SK-N-SH (cell line): ENCODE results near the gene MAGEA8. TPM values are rescaled to one million over a fixed set of nuclear protein-coding genes. Genes with fewer than 3 reads are reported as not detected.

Experiments
- CTCF ChIA-PET: fragments of 300-600, 350-600 bp; formaldehyde crosslinking; extraction: SDS; loops from one replicate; lab custom pipeline; 2021; lab: Yijun Ruan, JAX
- POLR2A ChIA-PET: fragments of 350-600 bp; sonication (Branson Sonifier 250); formaldehyde crosslinking; extraction: SDS; loops from one replicate; lab custom pipeline; 2020; ENCODE audit warnings: antibody characterized with exemption, inconsistent platforms; lab: Yijun Ruan, JAX
- DNase-seq: peaks from one replicate; pipeline ENCODE4 v3.0.0; 2012
- H2AFZ ChIP-seq: fragments of 200-600 bp; sonication (generic); 2 replicates; pipeline ENCODE4 v1.8.1; 2016; ENCODE audit warnings: antibody characterized with exemption, mild to moderate bottlenecking, low read depth
- H3F3A ChIP-seq: fragments of 200-600 bp; sonication (generic); replicated peaks from 2 replicates; pipeline ENCODE3; 2016; ENCODE audit warnings: antibody characterized with exemption, mild to moderate bottlenecking; ENCODE audit not compliant: insufficient read depth
- H3K27ac ChIP-seq, 2 experiments: fragments of 200-500 bp in 1 of 2; fragments of 200-600 bp in 1 of 2; sonication (Bioruptor generic) in 1 of 2; sonication (generic), shearing (Covaris generic) in 1 of 2; 2 replicates each; pipeline versions ENCODE4 v1.5.1 to v1.6.1; 2014 to 2016; ENCODE audit warnings: low read depth in 2 of 2, inconsistent platforms in 1 of 2, low read length in 1 of 2, mild to moderate bottlenecking in 1 of 2, mixed read lengths in 1 of 2
- H3K27me3 ChIP-seq: fragments of 200-600 bp; sonication (generic), shearing (Covaris generic); 2 replicates; pipeline ENCODE4 v1.6.1; 2016; ENCODE audit warnings: mixed run types; ENCODE audit not compliant: insufficient read depth
- H3K36me3 ChIP-seq, 2 experiments: fragments of 200-500 bp in 1 of 2; fragments of 200-600 bp in 1 of 2; sonication (Bioruptor generic) in 1 of 2; sonication (generic) in 1 of 2; replicated peaks in 1 of 2; 2 replicates each; pipeline versions ENCODE3 to v1.5.1; 2014 to 2016; ENCODE audit warnings: low read length in 1 of 2, mild to moderate bottlenecking in 1 of 2; ENCODE audit not compliant: insufficient read depth in 2 of 2, control insufficient read depth in 1 of 2
- H3K4me1 ChIP-seq, 2 experiments: fragments of 200-500 bp in 1 of 2; fragments of 200-600 bp in 1 of 2; sonication (Bioruptor generic) in 1 of 2; sonication (generic), shearing (Covaris generic) in 1 of 2; 2 replicates each; pipeline versions ENCODE4 v1.5.1 to v1.6.1; 2014 to 2016; ENCODE audit warnings: low read depth in 1 of 2, low read length in 1 of 2, mixed run types in 1 of 2; ENCODE audit not compliant: insufficient read depth in 2 of 2, control insufficient read depth in 1 of 2
- H3K4me2 ChIP-seq: fragments of 200-600 bp; sonication (generic), shearing (Covaris generic); 2 replicates; pipeline ENCODE4 v1.6.1; 2017; ENCODE audit warnings: mixed run types
- H3K4me3 ChIP-seq, 2 experiments: fragments of 200-500 bp in 1 of 2; fragments of 200-600 bp in 1 of 2; sonication (Bioruptor generic) in 1 of 2; sonication (generic), shearing (Covaris generic) in 1 of 2; 2 replicates each; pipeline versions ENCODE4 v1.5.1 to v1.8.1; 2014 to 2016; ENCODE audit warnings: low read depth in 2 of 2, inconsistent platforms in 1 of 2, low read length in 1 of 2, mild to moderate bottlenecking in 1 of 2, mixed read lengths in 1 of 2, moderate library complexity in 1 of 2
- H3K79me2 ChIP-seq: fragments of 200-600 bp; sonication (generic); 2 replicates; pipeline ENCODE4 v1.8.1; 2017; ENCODE audit warnings: mild to moderate bottlenecking; ENCODE audit not compliant: insufficient read depth
- H3K9ac ChIP-seq: fragments of 200-600 bp; sonication (generic); 2 replicates; pipeline ENCODE4 v1.6.1; 2017; ENCODE audit warnings: mixed run types
- H3K9me2 ChIP-seq: fragments of 200-600 bp; sonication (generic); 2 replicates; pipeline ENCODE4 v1.6.1; 2017; ENCODE audit warnings: mixed run types
- H3K9me3 ChIP-seq: fragments of 200-600 bp; sonication (generic); 2 replicates; pipeline ENCODE4 v1.6.1; 2017; ENCODE audit warnings: mixed run types, mild to moderate bottlenecking, moderate library complexity
- H4K20me1 ChIP-seq: fragments of 200-600 bp; sonication (generic); 2 replicates; pipeline ENCODE4 v1.6.1; 2017; ENCODE audit warnings: mild to moderate bottlenecking, mixed run types; ENCODE audit not compliant: insufficient read depth
- EP300 ChIP-seq, 2 experiments: IDR thresholded peaks; 2 replicates each; pipeline versions ENCODE4 v1.4.0 to v1.6.1; 2012; ENCODE audit warnings: borderline replicate concordance in 1 of 2, low read depth in 1 of 2, low read length in 1 of 2
- EZH2phosphoT487 ChIP-seq: fragments of 200-600 bp; sonication (generic); IDR thresholded peaks from 2 replicates; pipeline ENCODE4 v1.6.1; 2017; ENCODE audit warnings: low read depth, mixed run types, mild to moderate bottlenecking, antibody characterized with exemption, moderate library complexity, borderline replicate concordance
- FOSL2 ChIP-seq: IDR thresholded peaks from 2 replicates; pipeline ENCODE4 v1.4.0; 2012; ENCODE audit warnings: low read depth, mild to moderate bottlenecking, moderate library complexity, borderline replicate concordance
- FOXJ3 ChIP-seq: sonication (generic); formaldehyde crosslinking; IDR thresholded peaks from 2 replicates; pipeline ENCODE4 v1.5.1; 2020; ENCODE audit warnings: mild to moderate bottlenecking, missing genetic modification reagents
- FOXM1 ChIP-seq: IDR thresholded peaks from 2 replicates; pipeline ENCODE4 v1.4.0; 2012; ENCODE audit warnings: low read depth, mild to moderate bottlenecking
- GATA2 ChIP-seq: sonication (generic); formaldehyde crosslinking; IDR thresholded peaks from 2 replicates; pipeline ENCODE4 v1.5.0; 2020; ENCODE audit warnings: mild to moderate bottlenecking, missing genetic modification reagents
- IRF3 ChIP-seq: fragments of 150-350 bp; IDR thresholded peaks from 2 replicates; pipeline ENCODE4 v1.6.1; 2016; ENCODE audit warnings: mild to moderate bottlenecking, low read depth, low read length
- JUND ChIP-seq: IDR thresholded peaks from 2 replicates; pipeline ENCODE4 v1.4.0; 2012
- MEF2A ChIP-seq: IDR thresholded peaks from 2 replicates; pipeline ENCODE4 v1.4.0; 2012; ENCODE audit warnings: low read depth, borderline replicate concordance
- NFIC ChIP-seq: IDR thresholded peaks from 2 replicates; pipeline ENCODE4 v1.4.0; 2012; ENCODE audit warnings: borderline replicate concordance
- RAD21 ChIP-seq: IDR thresholded peaks from 2 replicates; pipeline ENCODE4 v1.6.1; 2012; ENCODE audit warnings: mild to moderate bottlenecking, low read length
- RFX5 ChIP-seq: IDR thresholded peaks from 2 replicates; pipeline ENCODE4 v1.6.1; 2012; ENCODE audit warnings: mild to moderate bottlenecking, improper control_type of control experiment, low read length
- RXRA ChIP-seq: IDR thresholded peaks from 2 replicates; pipeline ENCODE4 v1.4.0; 2012; ENCODE audit warnings: low read depth, mild to moderate bottlenecking, borderline replicate concordance
- SIN3A ChIP-seq: IDR thresholded peaks from 2 replicates; pipeline ENCODE4 v1.6.1; 2012; ENCODE audit warnings: low read depth, mild to moderate bottlenecking, low read length, moderate library complexity, borderline replicate concordance
- TCF12 ChIP-seq: IDR thresholded peaks from 2 replicates; pipeline ENCODE4 v1.4.0; 2012
- TEAD4 ChIP-seq: IDR thresholded peaks from 2 replicates; pipeline ENCODE4 v1.4.0; 2012; ENCODE audit warnings: mild to moderate bottlenecking, borderline replicate concordance; ENCODE audit not compliant: insufficient read depth
- YY1 ChIP-seq: IDR thresholded peaks from 2 replicates; pipeline ENCODE4 v1.4.0; 2012; ENCODE audit warnings: low read depth, mild to moderate bottlenecking
- WGBS: methylation state at CpG from one replicate; pipeline ENCODE4 v1.1.6; 2017; ENCODE audit warnings: low lambda C conversion rate; 5-methylcytosine and 5-hydroxymethylcytosine counted together
- polyA plus RNA-seq, 3 experiments: library from polyadenylated mRNA; depleted of rRNA; stranded (reverse); fragments of >200 nt; gene quantifications; 2 replicates each; pipeline ENCODE4 v1.2.3, GENCODE V29; 2012
- TF ChIP-seq, protein P1 (sequence below): IDR thresholded peaks from 2 replicates; pipeline ENCODE4; 2012
- TF ChIP-seq, protein P2 (sequence below): IDR thresholded peaks from 2 replicates; pipeline ENCODE4 v1.4.0; 2012; ENCODE audit warnings: low read depth

Gene MAGEA8
- polyA plus RNA-seq, 1 of the 3 experiments (the other 2 are of a cell fraction): 0.20 TPM

- POLR2A ChIA-PET: no interaction called here
- WGBS: 9% methylated on average over 2 of the region's 2 CpGs
Observed at GRCh38 chrX:149865390-149865789, 15.6 kb upstream of the MAGEA8 start.

GRCh38 chrX:149867488-149867887 lies 13.5 kb upstream of the MAGEA8 start:
- H3K4me1 ChIP-seq: no peaks in the 10 kb centered on the region
- no peak for DNase-seq
- no peak overlapping the region for H3K27ac ChIP-seq
- H3F3A ChIP-seq: no peaks in the 10 kb centered on the region
- 63% methylated on average over 3 of the region's 3 CpGs for WGBS
- H3K4me3 ChIP-seq: no peak overlapping the region
- no peak overlapping the region for H2AFZ ChIP-seq
- H3K9me2 ChIP-seq: no peaks in the 10 kb centered on the region
- H4K20me1 ChIP-seq: no peaks in the 10 kb centered on the region
- no peak overlapping the region for H3K9ac ChIP-seq
- H3K4me2 ChIP-seq: no peak overlapping the region
- ChIA-PET POLR2A (no interaction called here), CTCF (no interaction called here)
- no peaks in the 10 kb centered on the region for H3K79me2 ChIP-seq
- TF ChIP-seq IRF3 (no peak), GATA2 (CRISPR knock-in tag) (no peak), RXRA (no peak)
- TF ChIP-seq, protein P1, sequence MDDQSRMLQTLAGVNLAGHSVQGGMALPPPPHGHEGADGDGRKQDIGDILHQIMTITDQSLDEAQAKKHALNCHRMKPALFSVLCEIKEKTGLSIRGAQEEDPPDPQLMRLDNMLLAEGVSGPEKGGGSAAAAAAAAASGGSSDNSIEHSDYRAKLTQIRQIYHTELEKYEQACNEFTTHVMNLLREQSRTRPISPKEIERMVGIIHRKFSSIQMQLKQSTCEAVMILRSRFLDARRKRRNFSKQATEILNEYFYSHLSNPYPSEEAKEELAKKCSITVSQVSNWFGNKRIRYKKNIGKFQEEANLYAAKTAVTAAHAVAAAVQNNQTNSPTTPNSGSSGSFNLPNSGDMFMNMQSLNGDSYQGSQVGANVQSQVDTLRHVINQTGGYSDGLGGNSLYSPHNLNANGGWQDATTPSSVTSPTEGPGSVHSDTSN: no peak
- TF ChIP-seq, all 33 proteins: peak for 0
- H3K36me3 ChIP-seq: no peaks in the 10 kb centered on the region
- no peaks in the 10 kb centered on the region; the same call in 1 of the 2 replicates for H3K27me3 ChIP-seq
- no peaks in the 10 kb centered on the region for H3K9me3 ChIP-seq

More at GRCh38 chrX:149865390-149865789, 15.6 kb upstream of the MAGEA8 start:
- TF ChIP-seq JUND (no peak), TCF12 (no peak), EZH2phosphoT487 (no peak), MEF2A (no peak), RFX5 (no peak), YY1 (no peak), EP300 (IDR thresholded peaks at IDR 0.05; ENCODE audit: borderline replicate concordance in 1 of 2, low read depth in 1 of 2, low read length in 1 of 2) (no peak), FOXJ3 (CRISPR knock-in tag) (no peak), TEAD4 (no peak), FOSL2 (no peak), SIN3A (no peak), RAD21 (no peak), NFIC (no peak), FOXM1 (no peak)
- TF ChIP-seq, protein P1: no peak
- TF ChIP-seq, protein P2, sequence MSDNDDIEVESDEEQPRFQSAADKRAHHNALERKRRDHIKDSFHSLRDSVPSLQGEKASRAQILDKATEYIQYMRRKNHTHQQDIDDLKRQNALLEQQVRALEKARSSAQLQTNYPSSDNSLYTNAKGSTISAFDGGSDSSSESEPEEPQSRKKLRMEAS: no peak
- CTCF ChIA-PET: no interaction called here
- Histone ChIP-seq H3K4me2 (no peak overlapping the region), H2AFZ (no peak overlapping the region), H3F3A (no peaks in the 10 kb centered on the region), H3K79me2 (no peaks in the 10 kb centered on the region), H4K20me1 (no peaks in the 10 kb centered on the region), H3K9me3 (no peaks in the 10 kb centered on the region), H3K9me2 (no peaks in the 10 kb centered on the region), H3K9ac (no peak overlapping the region), H3K4me1 (no peaks in the 10 kb centered on the region), H3K27me3 (no peaks in the 10 kb centered on the region; the same call in 1 of the 2 replicates), H3K4me3 (no peak overlapping the region), H3K36me3 (no peaks in the 10 kb centered on the region), H3K27ac (no peak overlapping the region)
- no peak for DNase-seq
